Hematopoietic multipotent progenitor cell (in vitro differentiated cells): ENCODE data around the gene TRPM6. TPM values are rescaled to one million over a fixed set of nuclear protein-coding genes. Genes with fewer than 3 reads are reported as not detected.

Source experiments
- DNase-seq, 3 donors: peaks; one replicate each; pipeline ENCODE4 v3.0.0-alpha.2; 2011 to 2015; ENCODE audit warnings: low read depth in 2 of 3, low spot score in 2 of 3
- small RNA-seq: library from RNA; depleted of rRNA; stranded (forward); fragments of <200 nt; gene quantifications from one replicate; pipeline ENCODE3, GENCODE V24; 2012
- total RNA-seq: library from RNA; depleted of rRNA; stranded (reverse); fragments of >200 nt; gene quantifications from one replicate; pipeline ENCODE4 v1.2.3, GENCODE V29; 2012

Gene TRPM6
- total RNA-seq, 1 donor, result under 0.01 TPM

- DNase-seq, result no peak
Measured at GRCh38 chr9:74724317-74724716, 163.4 kb downstream of the TRPM6 start.

DNA sequence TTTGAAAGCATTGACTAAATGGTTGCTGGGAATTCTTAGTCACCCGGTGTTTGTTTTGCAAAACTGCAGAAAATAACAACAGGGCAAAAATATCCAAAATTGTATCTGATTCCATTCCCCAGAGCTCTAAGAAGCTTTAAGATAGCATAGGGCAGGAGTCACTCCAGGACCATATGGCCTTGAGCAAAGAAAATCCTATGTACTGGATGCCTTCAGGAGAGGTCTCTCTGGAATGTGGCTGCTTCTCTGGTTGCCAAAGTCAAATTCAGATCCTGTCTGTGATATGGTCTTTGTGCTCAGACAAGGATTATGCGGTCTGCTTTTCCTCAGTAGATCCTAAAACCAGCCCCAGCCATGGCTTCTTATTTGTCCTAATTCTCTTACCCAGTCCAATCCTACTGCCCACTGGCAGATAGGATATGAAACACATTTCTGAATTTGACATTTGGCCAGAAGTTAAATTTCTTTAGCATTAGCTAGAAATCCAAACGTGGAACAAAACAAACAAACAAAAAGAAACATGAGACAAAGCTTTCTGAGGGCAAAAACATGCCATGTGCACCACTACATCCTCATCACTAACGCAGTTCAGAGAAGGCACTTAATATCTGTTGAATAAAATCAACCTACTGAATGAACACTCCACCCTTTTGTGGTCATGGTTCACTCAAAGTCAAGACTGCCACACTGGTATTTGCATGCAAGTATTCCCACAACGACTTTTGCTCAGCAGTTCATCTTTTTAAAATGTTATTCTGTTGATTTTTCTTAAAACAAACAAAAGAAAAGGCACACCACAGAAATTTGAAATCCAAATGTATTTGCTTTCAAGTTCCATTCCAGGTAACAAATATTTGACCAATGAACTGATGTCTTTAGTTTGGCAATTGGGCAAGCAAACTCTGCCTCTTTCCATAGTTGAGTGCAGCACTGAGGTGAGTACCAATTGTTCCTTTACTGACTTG is 165.7 kb downstream of the TRPM6 start:
- no peak for DNase-seq

- no peak for DNase-seq
Measured at GRCh38 chr9:74719306-74719705, 168.4 kb downstream of the TRPM6 start.

DNA sequence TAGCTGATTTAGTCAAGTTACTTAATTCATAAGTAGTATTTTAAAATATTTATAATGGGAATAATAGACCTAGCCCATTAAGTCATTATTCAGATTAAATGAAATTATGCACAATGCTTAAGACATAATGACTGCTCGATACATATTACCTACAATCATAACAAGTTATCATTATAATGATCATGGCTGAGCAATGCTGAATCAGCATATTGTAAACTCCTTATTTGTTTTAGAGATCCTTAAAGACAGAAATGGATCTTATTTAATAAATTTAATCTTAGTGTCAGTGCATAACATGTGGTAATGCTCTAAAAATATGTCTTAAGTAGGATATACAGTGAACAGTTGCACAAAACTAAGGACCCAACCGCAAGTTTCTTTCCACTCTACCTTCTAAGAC is 169.0 kb downstream of the TRPM6 start:
- DNase-seq, result no peak

DNA sequence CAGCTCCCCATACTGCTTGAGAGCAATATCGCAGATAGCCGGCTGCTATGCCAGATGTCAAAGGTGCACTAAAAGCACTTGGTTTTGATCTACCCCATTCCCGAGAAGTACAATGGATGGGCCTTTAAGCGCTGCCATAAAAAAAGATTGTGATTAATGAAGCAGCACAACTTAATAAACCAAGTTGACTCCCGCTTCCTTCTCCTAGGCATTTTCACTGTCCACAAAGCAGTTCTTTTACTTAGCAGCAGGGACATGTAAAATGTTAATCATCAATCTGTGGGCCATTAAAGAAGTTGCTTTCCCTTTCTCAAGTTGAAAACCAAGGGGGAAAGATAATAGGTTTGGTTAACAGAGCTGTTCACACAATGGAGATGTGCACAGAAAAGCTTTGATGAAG is 176.4 kb downstream of the TRPM6 start:
- no peak for DNase-seq

GRCh38 chr9:74697535-74697934 is 190.2 kb downstream of the TRPM6 start:
- DNase-seq, result no peak

DNA sequence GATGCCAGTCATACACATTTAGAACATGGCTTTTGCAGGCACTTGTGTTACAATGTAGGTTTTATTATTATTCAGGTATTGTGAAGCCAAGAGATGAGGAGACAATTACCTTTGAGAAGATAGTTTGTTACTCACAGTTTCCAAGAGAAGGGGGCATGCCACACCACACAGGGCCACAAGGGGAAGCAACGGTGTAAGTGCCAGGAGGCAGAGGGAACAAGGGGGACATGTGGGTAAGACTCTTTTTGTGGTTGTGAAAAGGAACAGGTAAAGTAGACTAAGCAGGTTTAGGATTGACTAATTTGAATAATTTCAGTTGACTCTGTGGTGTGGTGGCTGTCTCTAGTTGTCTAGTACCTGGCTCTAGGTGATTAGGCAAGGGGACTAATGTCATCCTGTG is 191.2 kb downstream of the TRPM6 start:
- no peak for DNase-seq

DNA sequence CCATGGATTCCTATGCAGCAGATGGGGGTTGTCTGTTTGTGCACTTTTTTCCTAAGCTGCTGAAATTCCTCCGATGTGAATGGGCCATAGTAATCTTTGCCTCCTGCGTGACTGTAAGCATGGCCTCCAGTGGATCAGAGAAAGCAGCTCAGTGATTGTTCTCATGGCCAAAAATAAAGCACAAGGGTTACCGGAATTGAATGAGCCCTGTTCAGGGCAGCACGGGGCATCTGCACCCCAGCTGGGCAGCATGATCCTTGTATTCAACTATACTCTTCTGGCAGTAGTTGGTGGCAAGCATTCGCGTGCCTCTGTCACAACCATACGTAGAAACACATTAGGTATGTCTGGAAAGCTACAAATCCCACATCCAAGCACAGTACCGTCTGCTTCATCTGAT is 196.7 kb downstream of the TRPM6 start:
- DNase-seq, result no peak

- no peak for DNase-seq
Measured at GRCh38 chr9:74683322-74683721, 204.4 kb downstream of the TRPM6 start.

GRCh38 chr9:74681906-74682305 is 205.8 kb downstream of the TRPM6 start:
- no peak for DNase-seq

DNA sequence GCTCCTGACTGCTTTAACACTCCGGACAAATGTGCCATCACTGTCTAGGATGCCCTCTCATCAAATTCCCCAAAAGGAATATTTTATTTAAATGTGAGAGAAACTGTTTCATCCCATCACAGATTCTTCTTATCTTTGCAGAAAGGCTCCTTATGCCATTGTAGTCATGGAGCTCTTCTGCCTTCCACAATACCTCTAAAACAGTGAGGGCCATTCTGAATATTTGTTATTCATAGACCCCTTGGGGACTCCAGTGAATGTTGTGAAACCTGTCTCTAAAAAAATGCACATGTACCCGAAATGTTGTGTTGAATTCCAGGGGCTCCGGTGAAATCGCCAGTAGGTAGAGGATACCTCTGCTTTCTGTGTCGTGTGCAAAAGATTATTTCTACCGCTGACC is 213.6 kb downstream of the TRPM6 start:
- DNase-seq, result no peak

Small RNA genes within 50 kb of the gene (small RNA-seq; reads per million reads assigned to genes)
- not detected for gene RNU6-445P

Other genes with a start within 250 kb of the TRPM6 start
- gene C9orf40, start 65.0 kb upstream of the TRPM6 start, total RNA-seq, result 1.1 TPM
- 21.0 TPM for gene CARNMT1, start 140.4 kb upstream of the TRPM6 start, total RNA-seq
- gene NMRK1, start 200.2 kb upstream of the TRPM6 start, total RNA-seq, result 3.8 TPM
- 18.3 TPM for gene OSTF1, start 200.6 kb upstream of the TRPM6 start, total RNA-seq